Stimulated activated CD4-positive, alpha-beta T cell treated with anti-CD3 and anti-CD28 coated beads, Interleukin-2, amount 100 ng/mL, for 24 hours (primary cell): ENCODE results near the gene ZFP3.
A peak's percentile ranks its signal among the peaks of the same experiment; 100 is the strongest.
"Not testable (repeated sequence)": the region's sequence is repeated elsewhere in the genome, so short reads cannot be mapped to it uniquely, and the experiment has no call there.

Source experiments
- DNase-seq, 2 donors: peaks; one replicate each; pipeline ENCODE4 v3.0.0-alpha.2; 2020

ZFP3 gene

DNA sequence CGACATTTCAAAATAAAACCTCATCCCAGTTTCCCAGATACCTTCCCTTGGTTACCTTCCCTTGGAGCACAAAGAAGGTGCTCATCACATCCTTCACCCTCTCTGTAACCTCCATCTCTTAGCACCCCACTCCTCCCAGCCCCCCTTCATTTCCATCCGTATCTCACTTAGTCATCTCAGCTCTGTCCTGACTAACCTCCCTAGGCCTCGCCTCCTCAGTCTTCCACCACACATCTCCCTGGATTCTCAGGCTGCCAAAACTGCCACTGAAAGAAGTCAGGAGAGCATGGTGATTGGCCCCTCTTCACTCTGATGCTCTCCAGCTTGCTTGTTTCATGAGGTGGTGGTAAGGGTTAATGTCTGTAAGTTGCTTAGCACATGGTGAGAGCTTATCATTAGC is 2.3 kb downstream of the ZFP3 start:
- no peak for DNase-seq

DNA sequence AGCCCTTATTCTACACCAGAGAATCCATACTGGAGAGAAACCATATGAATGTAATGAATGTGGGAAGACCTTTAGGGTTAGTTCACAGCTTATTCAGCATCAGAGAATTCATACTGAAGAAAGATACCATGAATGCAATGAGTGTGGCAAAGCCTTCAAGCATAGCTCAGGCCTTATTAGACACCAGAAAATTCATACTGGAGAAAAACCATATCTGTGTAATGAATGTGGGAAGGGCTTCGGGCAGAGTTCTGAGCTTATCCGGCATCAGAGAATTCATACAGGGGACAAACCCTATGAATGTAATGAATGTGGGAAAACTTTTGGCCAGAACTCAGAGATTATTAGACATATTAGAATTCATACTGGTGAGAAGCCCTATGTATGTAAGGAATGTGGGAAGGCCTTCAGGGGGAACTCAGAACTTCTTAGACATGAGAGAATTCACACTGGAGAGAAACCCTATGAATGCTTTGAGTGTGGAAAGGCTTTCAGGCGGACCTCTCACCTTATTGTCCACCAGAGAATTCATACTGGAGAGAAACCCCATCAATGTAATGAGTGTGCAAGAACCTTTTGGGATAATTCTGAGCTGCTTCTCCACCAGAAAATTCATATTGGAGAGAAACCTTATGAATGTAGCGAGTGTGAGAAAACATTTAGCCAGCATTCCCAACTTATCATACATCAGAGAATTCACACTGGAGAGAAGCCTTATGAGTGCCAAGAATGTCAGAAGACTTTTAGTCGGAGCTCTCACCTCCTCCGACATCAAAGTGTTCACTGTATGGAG is 14.1 kb downstream of the ZFP3 start:
- DNase-seq, result no peak

DNA sequence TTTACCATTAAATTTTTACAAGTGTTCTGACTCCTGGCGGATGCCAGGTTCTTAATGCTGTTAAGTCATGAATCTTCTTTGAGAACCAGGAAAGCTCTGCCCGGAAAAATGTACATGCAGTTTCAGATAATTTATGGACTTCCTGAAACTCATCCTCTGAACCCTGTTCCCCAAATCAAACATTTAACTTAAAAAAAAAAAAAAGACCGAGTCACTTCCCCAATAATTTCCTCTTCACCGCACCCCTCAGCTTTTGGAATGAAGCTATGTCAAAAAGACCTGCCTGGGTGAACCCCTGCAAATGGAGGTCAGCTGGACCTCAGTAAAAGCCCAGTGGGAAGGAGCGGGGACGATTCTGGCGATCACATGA is 18.4 kb downstream of the ZFP3 start:
- DNase-seq, result no peak

DNA sequence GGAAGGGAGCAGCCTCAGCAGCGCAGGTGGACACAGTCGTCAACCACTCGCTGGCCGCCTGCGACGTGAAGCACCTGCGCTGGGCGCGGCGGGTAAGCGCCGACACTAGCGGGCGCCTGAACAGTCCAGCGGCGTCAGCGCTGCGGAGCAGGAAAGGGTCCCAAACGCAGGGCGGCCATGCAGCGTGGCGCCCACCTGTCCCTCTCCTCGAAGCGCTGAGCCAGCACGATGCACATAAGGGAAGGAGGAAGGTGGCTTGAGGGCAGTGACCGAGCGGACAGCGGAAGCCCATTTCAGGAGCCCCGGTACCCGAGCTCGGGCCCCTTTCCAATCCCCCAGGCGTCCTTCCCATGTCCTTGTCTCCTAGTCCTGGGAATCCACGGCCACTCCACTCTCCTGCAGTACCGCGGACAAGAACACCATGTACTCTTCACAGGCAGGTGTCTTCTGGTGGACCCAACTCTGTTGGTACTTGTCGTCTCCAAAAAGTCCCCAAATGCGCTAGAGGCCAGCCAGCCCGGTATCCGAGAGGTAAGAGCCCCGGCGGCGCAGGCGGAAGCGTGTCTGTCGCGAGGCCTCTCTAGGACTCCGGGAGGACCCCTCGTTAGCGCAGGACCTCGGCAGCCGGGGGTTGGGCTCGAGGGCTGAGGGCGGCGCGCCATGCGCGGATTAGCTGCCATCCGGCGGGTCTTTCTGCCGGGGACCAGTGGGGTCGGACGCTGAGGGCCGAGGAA is 19.0 kb downstream of the ZFP3 start:
- peak in 1 of 2 donors; percentile 32 for DNase-seq

DNA sequence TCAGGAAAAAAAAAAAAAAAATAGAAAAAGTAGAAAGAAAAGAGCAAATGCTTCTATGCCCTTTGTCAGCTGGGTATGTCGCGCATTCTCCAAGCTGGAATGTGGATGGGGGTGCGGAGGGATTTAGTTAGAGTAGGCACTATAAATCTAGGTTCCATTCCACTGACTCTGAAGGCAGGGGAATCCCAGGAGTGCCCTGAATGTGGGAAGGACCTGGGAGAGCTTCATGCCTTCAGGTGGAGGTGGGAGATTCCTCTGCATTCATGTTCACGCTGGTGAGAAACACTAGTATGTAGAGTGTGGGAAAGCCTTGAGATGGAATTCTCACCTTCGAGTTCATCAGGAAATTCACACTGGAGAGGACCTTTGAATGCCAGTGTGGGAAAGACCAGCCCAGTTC is 21.0 kb downstream of the ZFP3 start:
- DNase-seq, result no peak

DNA sequence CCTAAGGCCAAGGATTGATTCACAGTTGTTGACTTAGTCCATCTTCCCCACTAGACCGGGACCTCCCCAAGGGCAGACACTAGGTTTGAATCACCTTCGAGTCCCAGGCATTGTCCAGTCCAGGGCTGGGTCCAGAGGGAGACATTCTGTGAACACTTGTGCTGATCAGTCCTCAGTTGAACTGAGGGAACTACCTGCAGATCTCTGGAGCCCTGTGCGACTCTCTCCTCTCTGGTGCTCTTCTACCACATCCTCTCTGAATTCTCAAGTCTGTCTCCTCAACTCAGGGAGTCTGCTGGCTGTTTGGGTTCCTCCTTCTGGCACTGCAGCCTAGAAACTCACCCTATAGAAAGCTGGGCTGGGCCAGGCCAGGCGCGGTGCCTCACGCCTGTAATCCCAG is 22.6 kb downstream of the ZFP3 start:
- DNase-seq, result no peak

DNA sequence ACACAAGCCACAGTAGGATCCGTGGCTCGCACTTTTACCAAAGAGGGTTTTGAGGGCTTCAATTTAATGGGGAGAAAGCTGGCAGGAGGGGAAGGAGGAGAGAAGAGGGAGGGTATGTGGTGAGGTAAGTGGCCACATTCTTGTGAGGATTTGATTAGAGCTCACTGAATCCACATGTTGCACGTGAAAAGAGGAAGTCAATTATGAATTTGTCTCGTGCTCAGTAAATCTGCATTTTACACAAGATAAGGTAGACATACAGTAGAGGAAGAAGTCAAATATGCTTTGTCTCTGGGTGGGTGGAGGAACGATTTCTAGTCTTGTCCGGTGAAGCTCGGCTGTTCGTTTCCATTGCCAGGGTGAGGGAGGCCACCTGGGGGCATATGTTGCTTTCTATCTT is 32.5 kb downstream of the ZFP3 start:
- no peak for DNase-seq

DNA sequence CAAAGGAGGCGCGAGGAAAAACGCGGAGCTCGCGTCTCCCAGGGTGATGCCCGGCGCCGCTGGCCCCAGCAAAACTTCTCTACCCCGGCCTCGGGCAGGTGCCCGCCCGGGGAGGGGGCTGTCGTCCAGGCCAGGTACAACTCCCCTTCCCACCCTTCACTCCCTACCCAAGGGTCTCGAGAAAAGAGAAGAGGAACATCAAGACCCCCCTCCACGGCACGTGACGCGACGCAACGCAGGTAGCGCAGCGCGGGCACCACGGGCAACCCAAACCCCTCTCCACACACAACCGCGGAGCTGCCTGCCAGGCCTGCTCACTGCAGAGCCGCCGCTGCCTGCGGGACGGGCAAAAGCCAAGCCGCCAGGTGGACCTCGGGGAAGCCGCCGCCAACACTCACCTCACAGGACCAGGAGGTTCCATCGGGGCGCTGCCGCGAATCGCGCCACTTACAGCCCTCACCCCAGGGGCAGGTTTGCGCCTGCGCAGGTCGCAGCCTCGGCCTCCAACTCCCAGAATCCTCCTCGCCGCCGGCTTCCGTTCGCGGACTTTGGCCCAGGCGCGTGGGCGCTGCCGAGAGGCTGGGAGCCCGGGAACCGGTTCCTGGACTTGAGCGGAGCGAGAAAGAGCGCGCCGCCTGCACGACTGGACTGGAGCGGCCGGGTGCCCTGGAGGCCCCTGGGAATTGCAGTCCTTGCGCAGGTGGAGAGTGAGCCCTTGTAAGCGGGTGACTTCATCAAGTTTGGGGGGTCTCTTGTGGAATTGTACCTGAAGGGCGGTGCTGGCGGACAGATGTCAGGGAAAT is 33.3 kb downstream of the ZFP3 start, which contains the start of gene ZNF232:
ZNF232 (minus strand) TSS at position 477 of the 803 bp plus-strand sequence; CDS start at position 421, 56 bp downstream.
- peak; percentile 92 to 96 for DNase-seq

DNA sequence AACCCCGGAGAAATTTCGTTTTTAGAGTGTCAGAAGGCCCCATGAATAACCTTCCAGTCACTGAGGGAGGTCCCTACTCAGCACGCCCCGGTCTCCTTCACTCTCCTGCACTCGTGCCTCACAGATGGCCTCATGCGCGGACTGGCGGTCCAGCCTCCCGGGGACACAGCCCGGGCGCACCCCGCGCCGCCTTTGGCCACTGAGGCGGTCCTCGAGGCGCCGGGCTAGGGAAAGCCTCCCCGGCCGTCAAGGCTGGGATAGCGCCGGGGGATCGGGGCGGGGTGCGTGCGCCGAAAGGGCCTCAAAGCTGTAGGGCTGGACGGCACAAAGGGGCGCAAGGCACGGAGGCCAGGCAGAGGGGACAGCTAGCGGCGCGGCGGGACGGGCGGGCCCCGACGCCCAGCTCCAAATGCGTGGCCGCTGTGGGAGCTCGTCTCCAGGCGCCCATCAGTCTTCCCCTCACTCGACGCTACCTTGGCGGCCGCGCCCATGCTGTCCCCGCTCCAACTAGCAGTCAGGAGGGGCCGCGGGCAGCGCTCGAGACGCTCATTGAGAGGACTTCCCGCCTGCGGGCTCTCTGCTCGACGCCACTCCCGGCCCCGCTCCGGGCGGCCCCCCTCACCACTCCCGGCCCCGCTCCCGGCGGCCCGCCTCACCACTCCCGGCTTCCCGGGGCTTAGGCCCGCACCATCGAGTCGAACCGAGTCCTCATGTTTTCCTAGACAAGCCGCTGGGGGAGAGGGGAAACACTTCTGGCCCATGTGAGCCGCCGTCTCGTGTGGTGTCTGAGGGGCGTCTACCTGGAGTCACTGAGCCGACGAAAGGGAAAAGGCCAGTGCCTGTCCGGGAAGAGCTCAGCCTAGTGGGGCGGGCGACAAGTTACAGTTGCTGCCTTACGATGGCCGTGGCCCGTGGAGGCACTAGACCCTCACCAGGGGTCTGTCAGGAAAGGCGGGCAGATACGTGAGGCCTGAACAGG is 37.7 kb downstream of the ZFP3 start, which contains the start of gene USP6:
USP6 (plus strand) TSS at position 360 of the 979 bp plus-strand sequence. CDS start 14,336 bp downstream, outside the sequence.
- peak in 1 of 2 donors; percentile 10 for DNase-seq

DNA sequence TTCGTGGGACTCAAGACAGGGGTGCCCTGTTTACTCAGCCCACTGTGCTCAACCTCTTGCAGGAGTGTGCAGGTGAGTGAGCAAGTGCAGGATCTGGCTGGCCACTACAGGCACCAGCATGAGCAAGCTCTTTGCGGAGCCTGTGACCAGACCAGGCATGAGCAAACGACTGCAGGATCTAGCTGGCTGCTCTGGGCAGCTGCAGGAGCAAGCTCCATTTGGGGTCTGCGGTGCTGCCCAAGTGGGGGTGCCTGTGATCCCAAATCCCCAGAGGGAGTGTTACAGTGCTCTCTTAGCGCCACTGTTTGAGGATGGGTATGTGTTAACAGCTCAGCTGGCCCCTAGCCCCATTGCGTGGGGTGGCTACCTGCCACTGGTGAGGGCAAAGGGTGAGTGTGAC is 40.0 kb downstream of the ZFP3 start:
- DNase-seq, result no peak

DNA sequence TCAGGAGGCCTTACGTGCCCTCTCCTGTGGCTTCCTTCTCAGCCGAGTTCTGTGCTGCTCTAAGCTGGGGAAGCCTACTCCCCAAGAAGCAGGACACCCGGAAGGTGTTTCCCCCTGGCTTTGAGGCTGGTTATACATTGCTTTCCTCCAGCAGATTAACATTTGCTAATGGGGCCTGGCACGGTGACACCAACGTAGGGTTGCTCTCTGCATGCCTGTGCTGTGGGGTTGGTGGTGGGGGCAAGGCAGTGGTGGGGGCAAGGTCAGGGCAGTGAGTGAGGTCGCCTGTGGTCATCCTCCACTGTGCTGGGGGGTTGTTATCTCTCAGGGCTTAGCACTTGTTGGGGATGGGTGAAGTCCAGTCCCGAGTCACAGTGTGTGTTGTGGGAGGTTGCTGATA is 41.8 kb downstream of the ZFP3 start:
- DNase-seq, result no peak

DNA sequence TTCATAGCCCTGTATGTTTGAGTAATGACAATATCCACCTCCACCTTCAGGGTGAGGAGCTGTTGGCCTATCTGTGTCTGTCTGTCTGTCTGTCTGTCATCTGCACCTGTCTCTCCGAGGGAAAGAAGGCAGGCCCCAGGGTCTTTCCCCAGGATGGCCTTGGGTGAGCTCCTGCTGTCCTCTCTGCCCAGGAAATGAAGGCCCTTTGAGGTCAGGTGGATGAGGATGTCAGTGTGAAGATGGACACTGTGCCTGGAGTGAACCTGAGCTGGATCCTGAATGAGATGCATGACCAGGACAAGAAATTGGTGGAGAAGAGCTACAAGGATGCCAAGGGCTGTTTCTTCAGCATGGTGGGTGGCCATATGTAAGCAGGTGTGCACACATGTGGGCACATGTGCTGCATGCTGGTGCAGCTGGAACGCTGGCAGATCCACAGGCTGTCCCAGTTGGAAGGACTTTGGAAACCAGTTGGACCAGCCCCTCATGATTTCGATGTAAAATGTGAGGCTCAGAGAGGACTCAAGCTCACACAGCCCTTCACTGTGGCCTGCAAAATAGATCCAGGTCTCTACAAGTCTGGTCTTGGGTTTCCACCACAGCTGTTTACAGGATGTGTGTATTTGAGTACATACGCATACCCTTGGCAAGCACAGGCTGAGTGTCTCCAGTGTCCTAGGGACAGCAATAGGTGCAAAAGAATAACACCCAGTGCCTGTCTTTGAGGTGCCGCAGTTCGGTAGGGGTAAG is 42.3 kb downstream of the ZFP3 start:
- DNase-seq, result not testable (repeated sequence)

DNA sequence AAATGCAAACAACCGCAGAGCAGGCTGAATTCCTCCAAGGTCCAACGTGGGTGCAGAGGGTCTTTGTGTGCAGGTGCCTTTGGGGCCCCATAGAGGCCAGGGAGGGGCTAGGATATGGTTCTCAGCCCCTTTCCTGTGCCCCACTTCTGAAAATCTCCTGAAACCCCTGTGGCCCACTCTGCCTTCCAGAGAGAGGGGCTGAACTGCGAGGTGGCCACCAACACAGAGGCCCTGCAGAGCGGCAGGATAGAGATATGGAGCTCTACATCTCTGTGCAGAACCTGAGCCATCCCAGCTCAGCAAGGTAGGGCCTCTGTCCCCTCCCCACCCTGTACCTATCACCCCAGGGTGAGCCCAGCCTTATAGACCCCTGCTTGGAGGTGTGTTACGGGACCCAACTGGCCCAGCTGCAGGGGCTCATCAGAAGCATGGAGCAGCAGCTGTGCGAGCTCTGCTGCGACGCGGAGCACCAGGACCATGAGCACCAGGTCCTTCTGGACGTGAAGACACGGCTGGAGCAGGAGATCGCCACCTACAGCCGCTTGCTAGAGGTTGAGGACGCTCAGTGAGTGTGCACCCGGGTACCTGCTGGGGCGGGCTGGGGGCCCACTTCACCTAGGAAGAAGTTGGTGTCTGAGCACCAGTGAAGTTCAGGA is 43.0 kb downstream of the ZFP3 start:
- no peak for DNase-seq

DNA sequence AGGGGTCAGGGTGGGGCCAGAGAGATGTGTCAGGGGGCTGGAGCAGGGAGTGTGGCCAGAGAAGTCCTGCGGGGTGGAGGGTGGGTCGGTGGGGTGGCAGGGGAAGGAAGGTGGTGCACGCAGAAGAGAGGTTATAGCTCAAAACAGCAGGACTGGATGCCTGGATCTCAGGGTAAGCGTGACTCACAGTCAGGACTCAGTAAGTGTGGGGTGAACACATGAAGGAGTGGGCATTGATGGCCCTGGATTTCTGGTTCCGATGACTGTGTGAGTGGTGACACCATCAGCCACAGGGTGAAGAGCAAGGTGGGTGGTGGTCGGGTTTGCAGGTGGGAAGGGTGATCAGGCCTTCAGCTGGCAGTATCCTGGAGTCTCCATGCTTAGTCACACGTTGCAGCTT is 43.8 kb downstream of the ZFP3 start:
- not testable (repeated sequence) for DNase-seq

DNA sequence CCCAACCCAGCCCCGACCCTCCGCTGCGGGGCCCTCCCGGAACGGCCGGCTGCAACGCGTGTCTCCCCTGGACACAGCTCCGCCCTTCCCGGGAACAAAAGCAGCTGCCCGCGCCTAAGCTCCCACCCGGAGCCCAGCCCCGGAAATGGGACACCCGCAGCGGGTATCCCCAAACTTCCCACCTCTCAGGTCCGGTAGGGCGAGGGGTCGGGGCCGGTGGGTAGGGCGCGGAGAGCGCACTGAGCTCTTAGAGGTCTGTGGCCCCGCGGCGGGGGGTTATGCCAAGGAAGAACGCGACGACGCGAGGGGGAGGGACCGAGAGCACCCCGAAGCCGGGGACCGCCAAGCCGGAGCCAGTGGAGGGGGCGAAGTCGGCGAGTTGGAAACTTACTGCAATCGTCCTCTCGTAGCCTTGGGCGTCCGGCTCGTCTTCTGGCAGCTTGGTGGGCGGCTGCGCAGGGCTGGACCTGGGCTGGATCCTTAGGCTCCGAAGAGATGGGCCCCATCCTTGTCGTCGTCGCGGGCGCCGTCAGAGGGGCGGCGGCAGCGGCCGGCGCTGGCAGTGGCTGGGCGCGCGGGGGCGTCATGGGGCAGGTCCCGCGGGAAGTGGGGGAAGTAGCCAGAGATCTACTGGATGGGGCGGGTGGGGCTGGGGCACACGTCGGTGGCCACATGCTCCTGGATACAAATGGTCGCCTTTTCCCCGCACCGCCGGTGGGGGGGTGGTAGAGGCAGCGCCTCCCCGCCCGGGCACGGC is 44.5 kb downstream of the ZFP3 start:
- peak in 1 of 2 donors; percentile 15 for DNase-seq

DNA sequence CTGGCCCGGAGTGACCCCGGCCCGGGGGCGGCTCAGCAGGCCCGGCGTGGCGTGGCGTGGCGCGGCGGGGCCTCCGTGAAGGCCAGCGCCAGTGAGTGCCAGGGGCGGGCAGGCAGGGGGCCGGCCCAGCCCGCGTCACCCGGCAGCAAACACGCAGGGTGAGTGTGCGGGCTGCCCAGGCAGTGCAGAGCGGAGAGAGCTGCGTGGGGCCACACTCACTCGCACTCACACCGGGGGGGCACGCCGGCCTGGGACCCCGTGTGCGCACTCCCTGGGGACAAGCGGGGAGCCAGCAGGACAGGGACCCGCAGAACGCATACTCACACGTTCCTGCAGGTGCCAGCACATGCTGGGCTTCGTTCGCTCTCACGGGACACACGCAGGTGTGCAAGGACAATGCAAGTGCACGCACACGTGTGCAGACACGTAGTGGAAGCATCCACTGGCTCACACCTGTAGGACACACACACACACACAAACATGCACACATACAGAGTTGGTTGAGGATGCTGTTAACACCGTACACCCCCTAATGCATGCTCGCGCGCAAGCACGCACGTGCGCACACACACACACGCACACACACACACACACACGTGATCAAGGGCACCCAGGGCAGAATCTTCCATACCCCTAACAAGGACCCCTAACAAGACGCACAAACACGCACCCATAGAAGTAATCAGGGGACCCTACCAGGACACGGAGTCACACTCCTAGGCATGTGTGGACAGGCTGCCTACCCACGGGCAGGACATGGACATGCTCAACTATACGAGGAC is 45.3 kb downstream of the ZFP3 start:
- peak in 1 of 2 donors; percentile 11 for DNase-seq

DNA sequence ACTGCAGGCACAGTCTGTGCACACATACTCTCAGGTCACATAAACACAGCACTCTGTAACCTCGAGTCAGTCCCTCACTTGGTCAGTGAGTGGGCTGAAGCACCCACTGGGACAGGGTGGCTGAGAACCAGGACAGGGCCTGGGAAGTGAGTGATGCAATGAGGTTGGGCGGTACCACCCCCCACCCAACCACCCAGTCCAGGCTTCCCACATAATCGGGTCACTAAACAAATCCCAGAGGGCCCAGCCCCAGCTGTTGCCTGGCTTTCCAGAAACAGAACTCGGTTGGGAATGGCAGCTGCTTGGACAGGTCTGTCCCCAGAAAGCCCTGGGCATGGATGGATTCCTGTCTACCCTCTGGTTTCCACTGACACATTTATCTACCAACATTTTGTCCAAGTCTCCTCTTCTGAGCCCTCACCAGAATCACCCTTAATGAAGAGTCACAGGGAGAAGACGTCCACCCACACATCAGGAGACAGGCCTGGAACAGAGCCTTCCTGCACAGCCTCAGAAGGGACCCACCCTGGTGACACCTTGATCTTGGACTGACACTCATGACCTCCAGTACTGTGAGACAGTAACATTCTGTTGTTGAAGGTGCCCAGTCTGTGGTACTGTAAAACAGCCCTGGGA is 46.0 kb downstream of the ZFP3 start:
- not testable (repeated sequence) for DNase-seq

DNA sequence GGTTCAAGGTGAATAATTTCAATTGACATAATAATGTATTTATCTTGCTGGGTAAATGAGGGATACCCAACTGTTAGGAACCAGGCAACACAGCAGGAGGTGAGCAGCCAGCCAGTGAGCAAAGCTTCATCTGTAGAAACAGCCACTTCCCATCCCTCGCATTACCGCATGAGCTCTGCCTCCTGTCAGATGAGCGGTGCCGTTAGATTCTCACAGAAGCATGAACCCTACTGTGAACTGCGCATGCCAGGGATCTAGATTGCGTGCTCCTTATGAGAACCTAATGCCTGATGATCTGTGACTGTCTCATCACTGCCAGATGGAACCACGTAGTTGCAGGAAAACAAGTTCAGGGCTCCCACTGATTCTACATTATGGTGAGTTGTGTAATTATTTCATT is 46.6 kb downstream of the ZFP3 start:
- DNase-seq, result not testable (repeated sequence)
